ENCODE measurements around the gene CCDC88C. TPM values are rescaled to one million over a fixed set of nuclear protein-coding genes. Genes with fewer than 3 reads are reported as not detected.

CCDC88C gene
- total and polyA plus RNA-seq, 3 donors from 2014 or later = 36.5 to 51.3 (median 47.4) TPM

DNA sequence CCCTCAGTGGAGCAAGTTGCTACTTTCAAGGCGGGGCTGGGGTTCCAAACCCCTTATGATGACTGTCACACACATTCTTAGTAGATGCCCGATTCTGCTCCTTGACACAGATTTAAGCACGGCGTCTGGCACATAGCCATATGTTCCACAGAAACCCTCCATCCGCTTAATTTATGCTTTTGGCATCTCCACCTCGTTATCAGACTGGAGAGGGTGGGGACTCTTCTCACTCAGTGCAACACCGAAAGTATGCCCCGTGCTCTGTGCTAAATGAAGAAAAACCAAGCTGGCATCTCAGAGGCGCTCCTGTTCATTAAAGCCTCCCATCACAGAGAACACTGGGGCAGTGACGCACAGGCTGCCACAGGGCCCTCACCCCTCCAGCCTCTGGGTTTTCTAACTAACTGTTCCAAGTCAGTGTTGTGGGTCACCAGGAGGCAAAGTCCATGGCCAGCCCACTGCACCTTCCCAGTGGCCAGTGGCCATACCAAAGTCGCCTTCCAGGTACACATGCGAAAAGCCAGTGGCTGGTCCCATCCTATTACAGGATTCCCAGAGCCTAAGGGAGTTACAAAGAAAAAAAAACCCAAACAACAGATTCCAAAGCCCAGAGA lies 27.3 kb downstream of the CCDC88C start:
- Histone ChIP-seq H3K4me3 (no peak overlapping the region), H3K27ac (no peak overlapping the region), H3K36me3 (ENCODE audit: low read depth, missing control alignments) (no peaks in the 10 kb centered on the region), H3K27me3 (no peaks in the 10 kb centered on the region), H3K4me1 (peaks cover 3% of the 10 kb centered on the region), H3K9me3 (no peaks in the 10 kb centered on the region)
- 76 to 84% methylated on average over 10 to 12 of the region's 12 CpGs for WGBS, 2 donors
- TF ChIP-seq, protein P1, sequence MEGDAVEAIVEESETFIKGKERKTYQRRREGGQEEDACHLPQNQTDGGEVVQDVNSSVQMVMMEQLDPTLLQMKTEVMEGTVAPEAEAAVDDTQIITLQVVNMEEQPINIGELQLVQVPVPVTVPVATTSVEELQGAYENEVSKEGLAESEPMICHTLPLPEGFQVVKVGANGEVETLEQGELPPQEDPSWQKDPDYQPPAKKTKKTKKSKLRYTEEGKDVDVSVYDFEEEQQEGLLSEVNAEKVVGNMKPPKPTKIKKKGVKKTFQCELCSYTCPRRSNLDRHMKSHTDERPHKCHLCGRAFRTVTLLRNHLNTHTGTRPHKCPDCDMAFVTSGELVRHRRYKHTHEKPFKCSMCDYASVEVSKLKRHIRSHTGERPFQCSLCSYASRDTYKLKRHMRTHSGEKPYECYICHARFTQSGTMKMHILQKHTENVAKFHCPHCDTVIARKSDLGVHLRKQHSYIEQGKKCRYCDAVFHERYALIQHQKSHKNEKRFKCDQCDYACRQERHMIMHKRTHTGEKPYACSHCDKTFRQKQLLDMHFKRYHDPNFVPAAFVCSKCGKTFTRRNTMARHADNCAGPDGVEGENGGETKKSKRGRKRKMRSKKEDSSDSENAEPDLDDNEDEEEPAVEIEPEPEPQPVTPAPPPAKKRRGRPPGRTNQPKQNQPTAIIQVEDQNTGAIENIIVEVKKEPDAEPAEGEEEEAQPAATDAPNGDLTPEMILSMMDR (IDR thresholded peaks at IDR 0.05) = no peak
- no peak for TF ChIP-seq POLR2A (IDR thresholded peaks at IDR 0.05)
- intact Hi-C loops (cut with DNase I; ENCODE audit: low total_unique reads) = no loop called here
- DNase-seq = no peak

DNA sequence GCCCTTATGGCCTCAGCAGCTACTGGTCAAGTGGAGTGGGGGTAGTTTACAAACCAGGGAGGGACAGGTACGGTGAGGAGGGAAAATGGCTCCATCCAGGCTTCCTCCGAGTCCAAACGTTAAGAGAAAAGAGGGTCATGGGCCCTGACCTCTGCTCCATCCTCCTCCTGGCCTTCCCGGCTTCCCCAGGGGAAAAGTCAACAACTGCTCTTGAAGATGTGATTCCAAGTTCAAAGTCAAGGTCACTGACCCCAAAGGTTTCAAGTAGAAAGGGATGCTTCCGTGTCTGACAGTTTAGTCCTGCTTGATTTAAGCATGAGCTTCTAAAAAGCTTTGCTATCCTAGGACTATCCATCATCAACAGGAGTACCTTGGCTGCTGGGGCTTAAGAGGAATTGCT lies 28.5 kb downstream of the CCDC88C start:
- Histone ChIP-seq H3K36me3 (ENCODE audit: low read depth, missing control alignments) (no peaks in the 10 kb centered on the region), H3K4me1 (peaks cover 3% of the 10 kb centered on the region), H3K27ac (no peak overlapping the region), H3K27me3 (no peaks in the 10 kb centered on the region), H3K9me3 (no peaks in the 10 kb centered on the region), H3K4me3 (no peak overlapping the region)
- WGBS, 2 donors = 72 to 82% methylated on average over 5 of the region's 5 CpGs
- DNase-seq = no peak
- intact Hi-C loops (cut with DNase I; ENCODE audit: low total_unique reads) = no loop called here
- TF ChIP-seq POLR2A (IDR thresholded peaks at IDR 0.05) = no peak
- TF ChIP-seq, protein P1 (IDR thresholded peaks at IDR 0.05) = no peak

DNA sequence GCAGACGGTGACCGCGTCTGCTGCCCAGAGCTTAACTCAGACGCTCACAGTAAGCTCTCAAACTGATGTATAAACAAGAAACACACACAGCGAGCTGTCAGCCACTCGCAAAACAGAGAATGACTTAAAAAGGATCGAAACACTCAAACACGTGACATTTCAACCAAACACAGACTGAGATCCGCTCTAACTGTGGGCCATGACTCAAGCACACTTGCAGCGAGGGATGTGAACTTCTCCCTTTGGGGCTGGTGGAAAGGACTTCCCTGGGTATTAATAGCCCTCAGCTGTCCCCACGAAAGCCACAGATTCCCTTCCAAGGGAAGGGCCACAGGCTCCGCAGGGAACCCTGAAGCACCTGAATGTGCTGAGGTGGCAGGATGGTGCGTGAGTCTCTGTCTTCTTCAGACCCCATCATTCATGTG lies 29.1 kb downstream of the CCDC88C start:
- Histone ChIP-seq H3K27ac (no peak overlapping the region), H3K4me3 (no peak overlapping the region), H3K9me3 (no peaks in the 10 kb centered on the region), H3K4me1 (peaks cover 3% of the 10 kb centered on the region), H3K27me3 (no peaks in the 10 kb centered on the region), H3K36me3 (ENCODE audit: low read depth, missing control alignments) (no peaks in the 10 kb centered on the region)
- 91 to 94% methylated on average over 13 of the region's 13 CpGs for WGBS, 2 donors
- no peak for DNase-seq
- TF ChIP-seq, protein P1 (IDR thresholded peaks at IDR 0.05) = no peak
- no peak for TF ChIP-seq POLR2A (IDR thresholded peaks at IDR 0.05)
- intact Hi-C loops (cut with DNase I; ENCODE audit: low total_unique reads) = no loop called here

DNA sequence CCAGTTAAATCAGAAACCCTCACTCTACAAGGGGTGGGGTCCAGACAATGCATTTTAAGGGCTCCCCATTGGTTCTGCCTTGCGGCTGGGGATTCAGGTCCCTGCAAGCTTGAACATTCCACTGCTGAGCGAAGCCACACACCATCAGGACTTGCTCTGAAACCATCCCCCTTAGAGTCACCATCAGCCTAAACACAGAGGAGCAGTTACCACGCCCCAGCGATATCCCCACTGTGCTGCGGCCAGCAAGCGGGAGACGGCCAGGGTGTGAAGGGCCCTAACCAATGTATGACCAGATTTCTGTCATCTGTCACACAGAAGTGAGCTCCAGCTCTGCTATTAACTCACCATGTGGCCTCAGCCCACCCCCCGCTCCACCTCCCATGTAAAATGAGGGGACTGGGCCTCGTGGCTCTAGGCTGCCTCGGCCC lies 29.7 kb downstream of the CCDC88C start:
- no peaks in the 10 kb centered on the region for H3K9me3 ChIP-seq
- no peak overlapping the region for H3K4me3 ChIP-seq
- H3K27me3 ChIP-seq = no peaks in the 10 kb centered on the region
- no peaks in the 10 kb centered on the region for H3K36me3 ChIP-seq (ENCODE audit: low read depth, missing control alignments)
- H3K27ac ChIP-seq = no peak overlapping the region
- peaks cover 3% of the 10 kb centered on the region for H3K4me1 ChIP-seq
- TF ChIP-seq, protein P1 (IDR thresholded peaks at IDR 0.05) = no peak
- no peak for TF ChIP-seq POLR2A (IDR thresholded peaks at IDR 0.05)
- WGBS, 2 donors = 94 to 96% methylated on average over 8 to 10 of the region's 10 CpGs
- intact Hi-C loops (cut with DNase I; ENCODE audit: low total_unique reads) = no loop called here
- no peak for DNase-seq
